HFFc6 (cell line): ENCODE data around the gene DDX27. TPM values are rescaled to one million over a fixed set of nuclear protein-coding genes. Genes with fewer than 3 reads are reported as not detected.
"Not testable (repeated sequence)": the region's sequence is repeated elsewhere in the genome, so short reads cannot be mapped to it uniquely, and the experiment has no call there.

ENCODE experiments used
- DNase-seq: peaks from one replicate; pipeline ENCODE4 v3.0.0-alpha.2; 2018
- H3K27ac Mint-ChIP-seq: 2 replicates; pipeline ENCODE4 v1.8.0; 2020; ENCODE audit warnings: mild to moderate bottlenecking, mixed read lengths
- H3K27me3 Mint-ChIP-seq: 2 replicates; pipeline ENCODE4 v1.8.0; 2021; ENCODE audit warnings: mild to moderate bottlenecking, moderate library complexity, mixed read lengths; ENCODE audit not compliant: insufficient read depth
- H3K36me3 Mint-ChIP-seq: 2 replicates; pipeline ENCODE4 v1.8.0; 2021; ENCODE audit warnings: low read depth, mixed read lengths
- H3K4me1 Mint-ChIP-seq: 2 replicates; pipeline ENCODE4 v1.8.0; 2020; ENCODE audit warnings: low read depth, mixed read lengths
- H3K4me3 Mint-ChIP-seq: 2 replicates; pipeline ENCODE4 v1.8.0; 2020; ENCODE audit warnings: mild to moderate bottlenecking, moderate library complexity, mixed read lengths
- H3K9me3 Mint-ChIP-seq: 2 replicates; pipeline ENCODE4 v1.8.0; 2020; ENCODE audit warnings: mild to moderate bottlenecking, mixed read lengths
- total RNA-seq, 6 experiments: library from RNA; stranded (reverse); fragmentation: NEBNext Ultra II Directional; extraction: Animal tissue kit (Norgen Biotek cat#: 25700); gene quantifications; 2 replicates in 1 of 6; 3 replicates in 5 of 6; pipeline ENCODE4 v1.2.3, GENCODE V29; 2021
- TF ChIP-seq, protein P1 (sequence below): fragments of 200-600 bp; sonication (generic); IDR thresholded peaks from 2 replicates; pipeline ENCODE4 v1.5.0; 2021; ENCODE audit warnings: antibody characterized with exemption, mild to moderate bottlenecking

The DDX27 gene
- total RNA-seq, 6 experiments from 2014 or later: 26.8 to 32.2 (median 30.5) TPM

GRCh38 chr20:49185071-49185761, 34.0 kb upstream of the DDX27 start:
- H3K27ac Mint-ChIP-seq: 0 out of 2 replicates have a peak overlapping the region, but pooled peaks have one; percentile 19
- H3K27me3 Mint-ChIP-seq: peaks cover 1% of the 10 kb centered on the region; the same call in 1 of the 2 replicates
- H3K4me3 Mint-ChIP-seq: peak overlapping the region; percentile 45; the same call in 1 of the 2 replicates
- peaks cover 52% of the 10 kb centered on the region for H3K4me1 Mint-ChIP-seq
- H3K36me3 Mint-ChIP-seq: peaks cover 6% of the 10 kb centered on the region; the same call in 1 of the 2 replicates
- no peak for DNase-seq
- H3K9me3 Mint-ChIP-seq: no peaks in the 10 kb centered on the region
- TF ChIP-seq, protein P1, sequence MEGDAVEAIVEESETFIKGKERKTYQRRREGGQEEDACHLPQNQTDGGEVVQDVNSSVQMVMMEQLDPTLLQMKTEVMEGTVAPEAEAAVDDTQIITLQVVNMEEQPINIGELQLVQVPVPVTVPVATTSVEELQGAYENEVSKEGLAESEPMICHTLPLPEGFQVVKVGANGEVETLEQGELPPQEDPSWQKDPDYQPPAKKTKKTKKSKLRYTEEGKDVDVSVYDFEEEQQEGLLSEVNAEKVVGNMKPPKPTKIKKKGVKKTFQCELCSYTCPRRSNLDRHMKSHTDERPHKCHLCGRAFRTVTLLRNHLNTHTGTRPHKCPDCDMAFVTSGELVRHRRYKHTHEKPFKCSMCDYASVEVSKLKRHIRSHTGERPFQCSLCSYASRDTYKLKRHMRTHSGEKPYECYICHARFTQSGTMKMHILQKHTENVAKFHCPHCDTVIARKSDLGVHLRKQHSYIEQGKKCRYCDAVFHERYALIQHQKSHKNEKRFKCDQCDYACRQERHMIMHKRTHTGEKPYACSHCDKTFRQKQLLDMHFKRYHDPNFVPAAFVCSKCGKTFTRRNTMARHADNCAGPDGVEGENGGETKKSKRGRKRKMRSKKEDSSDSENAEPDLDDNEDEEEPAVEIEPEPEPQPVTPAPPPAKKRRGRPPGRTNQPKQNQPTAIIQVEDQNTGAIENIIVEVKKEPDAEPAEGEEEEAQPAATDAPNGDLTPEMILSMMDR: no peak

- Mint-ChIP-seq H3K27me3 (peaks cover 4% of the 10 kb centered on the region; the same call in 1 of the 2 replicates), H3K36me3 (peaks cover 6% of the 10 kb centered on the region; the same call in 1 of the 2 replicates), H3K9me3 (no peaks in the 10 kb centered on the region), H3K4me3 (peak overlapping the region; percentile 92), H3K27ac (peak overlapping the region; percentile 65), H3K4me1 (peaks cover 43% of the 10 kb centered on the region)
- DNase-seq: peak; percentile 18
- TF ChIP-seq, protein P1: peak; percentile 34; the same call in 1 of the 2 replicates
These were observed 32.5 kb upstream of the DDX27 start for GRCh38 chr20:49186535-49187329.

DNA sequence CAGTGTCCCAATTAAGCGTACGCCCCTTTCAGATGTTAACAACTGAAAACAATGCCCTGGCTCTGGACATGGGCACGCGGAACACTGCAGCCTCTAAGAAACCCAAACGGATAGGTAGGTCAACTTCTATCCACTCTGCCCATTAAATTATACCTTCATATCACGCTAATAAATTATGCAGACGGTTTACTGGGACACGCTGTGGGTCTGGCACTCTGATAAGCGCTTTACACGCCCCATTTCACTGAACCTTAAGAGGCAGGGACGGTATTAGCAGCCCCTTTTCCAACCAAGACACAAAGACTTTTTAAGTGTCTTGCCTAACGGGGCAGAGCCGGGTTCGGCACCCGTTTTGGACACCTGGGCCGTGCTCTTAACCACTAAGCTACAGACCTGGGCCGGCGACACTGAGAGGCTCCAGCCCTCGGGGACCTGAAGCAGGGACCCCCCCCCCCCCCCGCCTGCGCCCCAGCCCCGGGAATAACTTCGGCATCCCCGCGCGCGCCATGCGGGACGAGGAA, 31.8 kb upstream of the DDX27 start:
- H3K4me1 Mint-ChIP-seq: peaks cover 37% of the 10 kb centered on the region
- H3K36me3 Mint-ChIP-seq: peaks cover 6% of the 10 kb centered on the region; the same call in 1 of the 2 replicates
- H3K4me3 Mint-ChIP-seq: peak overlapping the region; percentile 92
- no peaks in the 10 kb centered on the region for H3K9me3 Mint-ChIP-seq
- TF ChIP-seq, protein P1: no peak
- H3K27me3 Mint-ChIP-seq: peaks cover 4% of the 10 kb centered on the region; the same call in 1 of the 2 replicates
- peak overlapping the region; percentile 65 for H3K27ac Mint-ChIP-seq
- no peak for DNase-seq

DNA sequence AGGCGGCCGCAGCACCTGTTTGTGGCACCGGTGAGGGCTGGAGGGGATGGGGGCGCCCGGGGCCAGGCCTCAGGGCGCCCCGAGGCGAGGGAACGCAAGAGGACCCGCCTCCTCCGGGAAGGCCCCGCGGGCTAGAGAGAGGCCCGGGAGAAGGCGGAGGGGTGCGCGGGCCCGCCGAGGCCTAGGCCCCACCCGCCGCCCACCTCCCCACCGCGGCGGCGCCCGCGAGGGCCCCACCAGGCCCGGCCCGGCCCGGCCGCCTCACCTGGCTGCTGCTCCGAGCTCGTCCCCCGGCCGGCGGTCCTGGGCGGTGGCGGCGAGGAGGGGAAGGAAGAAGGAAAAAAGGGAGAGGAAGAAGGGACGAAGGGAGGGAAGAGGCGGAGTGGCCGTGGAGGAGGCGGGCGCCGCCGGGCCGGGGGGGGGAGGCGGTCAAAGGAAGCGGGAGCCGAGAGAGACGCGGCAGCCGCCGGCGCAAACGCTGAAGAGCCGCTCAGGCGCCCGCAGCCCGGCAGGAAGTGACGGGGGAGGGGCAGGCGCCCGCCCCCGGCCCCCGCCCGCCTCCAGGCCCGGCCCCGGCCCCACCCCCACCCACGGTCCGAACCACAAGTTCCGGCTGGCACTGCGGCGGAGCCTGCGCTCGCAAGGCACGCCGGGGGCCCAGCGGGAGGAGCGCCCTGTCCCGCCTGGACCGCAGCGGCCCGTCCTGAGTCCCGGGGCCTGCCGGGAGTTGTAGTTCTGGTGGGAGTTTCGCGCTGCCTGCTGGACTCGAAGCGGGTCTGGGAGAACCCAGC, 31.2 kb upstream of the DDX27 start, which contains the start of gene STAU1:
Gene STAU1 (minus strand): TSS at position 484 of the 791 bp plus-strand sequence. CDS start 22,133 bp downstream, outside the sequence.
- Mint-ChIP-seq H3K36me3 (peaks cover 6% of the 10 kb centered on the region; the same call in 1 of the 2 replicates), H3K9me3 (no peaks in the 10 kb centered on the region), H3K4me1 (peaks cover 33% of the 10 kb centered on the region), H3K27ac (peak within 1 kb of the TSS; percentile 72), H3K27me3 (peaks cover 4% of the 10 kb centered on the region; the same call in 1 of the 2 replicates), H3K4me3 (peak within 1 kb of the TSS; percentile 92)
- peak; percentile 89 for DNase-seq
- TF ChIP-seq, protein P1: no peak

DNA sequence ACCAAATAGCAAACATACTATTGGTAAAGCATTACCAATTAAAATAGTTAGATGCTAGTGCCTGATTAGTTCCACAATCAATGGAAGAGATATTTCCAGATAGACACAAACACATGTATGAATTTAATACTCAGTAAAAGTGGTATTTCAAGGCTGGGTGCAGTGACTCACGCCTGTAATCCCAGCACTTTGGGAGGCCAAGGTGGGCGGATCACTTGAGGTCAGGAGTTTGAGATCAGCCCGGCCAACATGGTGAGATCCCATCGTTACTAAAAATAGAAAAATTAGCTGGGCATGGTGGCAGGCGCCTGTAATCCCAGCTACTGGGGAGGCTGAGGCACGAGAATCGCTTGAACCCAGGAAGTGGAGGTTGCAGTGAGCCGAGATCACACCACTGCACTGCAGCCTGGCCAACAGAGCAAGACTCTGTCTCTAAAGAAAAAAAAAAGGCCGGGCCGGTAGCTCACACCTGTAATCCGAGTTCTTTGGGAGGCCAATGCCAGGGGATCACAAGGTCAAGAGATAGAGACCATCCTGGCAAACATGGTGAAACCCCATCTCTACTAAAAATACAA, 26.2 kb upstream of the DDX27 start:
- not testable (repeated sequence) for H3K4me1 Mint-ChIP-seq, H3K36me3 Mint-ChIP-seq, H3K27ac Mint-ChIP-seq, H3K27me3 Mint-ChIP-seq, DNase-seq, H3K4me3 Mint-ChIP-seq, H3K9me3 Mint-ChIP-seq
